ENCODE data around the gene CD81.

Gene CD81

DNA sequence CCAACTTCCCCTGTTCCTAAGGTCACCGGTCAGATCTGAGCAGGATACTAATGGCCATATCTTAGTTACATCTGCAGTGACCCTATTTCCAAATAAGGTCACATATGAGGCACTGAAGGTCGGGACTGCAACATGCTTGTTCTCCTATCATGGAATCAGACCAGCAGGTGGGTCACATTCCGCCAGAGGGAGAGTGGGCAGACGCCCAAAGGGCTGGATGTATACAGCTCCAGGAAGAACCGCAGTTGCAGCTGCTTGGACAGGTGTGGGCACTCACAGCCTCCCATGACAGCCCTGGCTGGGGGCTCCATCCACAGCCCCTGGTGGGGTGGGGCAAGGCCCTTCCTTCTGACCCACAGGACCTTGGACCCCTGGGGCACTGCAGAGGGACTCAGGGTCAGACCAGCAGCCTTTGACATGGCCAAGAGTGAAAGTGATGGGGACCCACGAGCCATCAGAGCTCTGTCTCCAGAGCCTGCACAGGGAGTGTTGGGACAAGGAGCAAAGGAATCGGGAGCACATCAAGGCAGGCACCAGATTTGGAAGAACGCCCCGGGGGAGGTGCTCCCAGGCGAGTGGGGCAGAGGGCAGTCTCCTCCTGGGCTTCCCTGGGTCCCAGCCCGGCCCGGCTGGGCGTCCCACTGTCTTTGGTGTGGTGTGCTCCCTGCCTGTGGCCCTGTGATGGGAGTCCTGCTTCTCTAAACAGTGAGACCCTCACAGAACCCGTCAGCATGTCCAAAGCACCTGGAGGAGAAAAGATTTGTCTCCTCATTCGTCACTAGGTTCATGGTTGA lies 13.3 kb upstream of the CD81 start:
- no peak for TF ChIP-seq TEAD4 (IDR thresholded peaks at IDR 0.05)
- TF ChIP-seq TAF1 (IDR thresholded peaks at IDR 0.05; ENCODE audit: low read depth) = no peak
- TF ChIP-seq CREB1 (IDR thresholded peaks at IDR 0.05; ENCODE audit: low read depth) = no peak

DNA sequence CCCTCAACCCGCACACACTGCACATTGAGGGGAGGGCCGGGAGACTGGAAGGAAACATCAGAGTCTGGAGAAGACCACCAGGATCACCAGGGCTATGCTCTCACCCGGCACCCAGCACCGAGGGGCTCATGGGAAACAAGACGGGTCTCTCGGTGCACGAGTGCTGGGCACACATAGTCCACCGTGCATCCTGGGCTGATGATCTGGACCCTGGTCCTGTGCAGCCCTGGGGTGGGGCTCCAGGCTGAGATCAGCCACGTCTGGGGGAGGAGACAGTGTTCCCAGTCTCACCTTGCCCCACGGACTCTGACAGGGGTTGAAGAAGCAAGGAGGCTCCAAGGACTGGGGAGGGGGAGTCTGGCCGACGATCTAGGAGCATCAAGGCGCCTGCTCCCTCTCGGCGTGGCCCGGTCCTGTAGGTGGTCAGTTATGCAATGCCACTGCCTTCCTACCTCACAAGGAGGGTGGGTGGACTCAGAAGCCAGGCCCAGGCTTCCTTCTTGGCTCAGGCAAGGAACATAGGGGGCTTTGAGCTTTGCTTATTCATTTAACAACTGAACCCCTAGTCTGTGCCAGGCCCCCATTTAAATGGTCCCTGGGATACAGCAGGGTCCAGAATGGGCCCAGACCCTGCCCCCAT lies 11.4 kb upstream of the CD81 start:
- TF ChIP-seq ZBTB7A (IDR thresholded peaks at IDR 0.05; ENCODE audit: low read depth) = no peak
- TF ChIP-seq FOXM1 (IDR thresholded peaks at IDR 0.05; ENCODE audit: borderline replicate concordance, low read depth) = no peak
- TF ChIP-seq REST (IDR thresholded peaks at IDR 0.05; ENCODE audit: low read depth) = no peak
- no peak for TF ChIP-seq EP300 (IDR thresholded peaks at IDR 0.05; ENCODE audit: borderline replicate concordance)
- TF ChIP-seq TAF1 (IDR thresholded peaks at IDR 0.05; ENCODE audit: low read depth) = no peak
- no peak for TF ChIP-seq TCF12 (IDR thresholded peaks at IDR 0.05; ENCODE audit: low read depth)
- TF ChIP-seq TEAD4 (IDR thresholded peaks at IDR 0.05) = no peak
- no peak for TF ChIP-seq RAD21 (IDR thresholded peaks at IDR 0.05; ENCODE audit: low read depth)
- no peak for TF ChIP-seq MAX (IDR thresholded peaks at IDR 0.05)
- TF ChIP-seq USF1 (IDR thresholded peaks at IDR 0.05) = no peak
- no peak for TF ChIP-seq YY1 (IDR thresholded peaks at IDR 0.05; ENCODE audit: low read depth)

GRCh38 chr11:2366276-2366675 lies 10.8 kb upstream of the CD81 start:
- TF ChIP-seq TEAD4 (IDR thresholded peaks at IDR 0.05) (no peak), RAD21 (IDR thresholded peaks at IDR 0.05; ENCODE audit: low read depth) (no peak), TAF1 (IDR thresholded peaks at IDR 0.05; ENCODE audit: low read depth) (no peak), USF1 (IDR thresholded peaks at IDR 0.05) (no peak), FOXM1 (IDR thresholded peaks at IDR 0.05; ENCODE audit: borderline replicate concordance, low read depth) (no peak), NFIC (IDR thresholded peaks at IDR 0.05) (no peak), EGR1 (IDR thresholded peaks at IDR 0.05) (no peak), CREB1 (IDR thresholded peaks at IDR 0.05; ENCODE audit: low read depth) (no peak), YY1 (IDR thresholded peaks at IDR 0.05; ENCODE audit: low read depth) (no peak), MAX (IDR thresholded peaks at IDR 0.05) (no peak), CEBPB (IDR thresholded peaks at IDR 0.05) (no peak), TCF12 (IDR thresholded peaks at IDR 0.05; ENCODE audit: low read depth) (no peak), REST (IDR thresholded peaks at IDR 0.05; ENCODE audit: low read depth) (no peak), EP300 (IDR thresholded peaks at IDR 0.05; ENCODE audit: borderline replicate concordance) (no peak), ZBTB7A (IDR thresholded peaks at IDR 0.05; ENCODE audit: low read depth) (no peak)

DNA sequence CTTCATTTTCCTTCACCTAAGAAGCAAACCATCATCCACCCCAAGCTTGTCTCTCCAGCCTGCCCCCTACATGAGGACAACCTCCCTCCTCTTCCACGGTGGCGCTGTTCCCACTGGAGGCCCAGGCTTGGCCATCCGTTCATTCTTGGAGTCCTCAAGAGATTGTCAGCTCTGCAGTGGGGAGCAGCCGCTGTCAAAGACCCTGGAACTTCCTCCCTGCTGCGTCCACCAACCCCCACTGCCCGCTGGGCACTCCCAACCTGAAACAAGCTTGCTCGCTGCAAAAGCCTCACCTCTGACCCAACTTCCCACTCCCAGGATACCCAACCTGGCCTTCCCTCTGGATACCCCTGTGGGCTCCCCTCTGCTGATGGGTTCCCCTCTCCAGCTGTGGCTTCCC lies 10.4 kb upstream of the CD81 start:
- TF ChIP-seq MAX (IDR thresholded peaks at IDR 0.05) (no peak), REST (IDR thresholded peaks at IDR 0.05; ENCODE audit: low read depth) (no peak), EP300 (IDR thresholded peaks at IDR 0.05; ENCODE audit: borderline replicate concordance) (no peak), TCF12 (IDR thresholded peaks at IDR 0.05; ENCODE audit: low read depth) (no peak), CREB1 (IDR thresholded peaks at IDR 0.05; ENCODE audit: low read depth) (no peak), NFIC (IDR thresholded peaks at IDR 0.05) (no peak), ZBTB7A (IDR thresholded peaks at IDR 0.05; ENCODE audit: low read depth) (no peak), FOXM1 (IDR thresholded peaks at IDR 0.05; ENCODE audit: borderline replicate concordance, low read depth) (no peak), USF1 (IDR thresholded peaks at IDR 0.05) (no peak), TEAD4 (IDR thresholded peaks at IDR 0.05) (no peak), YY1 (IDR thresholded peaks at IDR 0.05; ENCODE audit: low read depth) (no peak), RAD21 (IDR thresholded peaks at IDR 0.05; ENCODE audit: low read depth) (no peak), TAF1 (IDR thresholded peaks at IDR 0.05; ENCODE audit: low read depth) (no peak), CEBPB (IDR thresholded peaks at IDR 0.05) (no peak), EGR1 (IDR thresholded peaks at IDR 0.05) (no peak)

Data from Ishikawa (cell line).